SK-N-DZ (cell line): ENCODE data around the gene TUBB6.

ENCODE experiments used
- small RNA-seq, 2 experiments: library from RNA; depleted of rRNA; stranded (forward); fragments of <200 nt; gene quantifications; one replicate each; pipeline ENCODE3, GENCODE V24; 2014

Gene TUBB6

Small RNA genes within 50 kb of the gene (small RNA-seq; reads per million reads assigned to genes)
- 0 reads per million in 2 experiments for gene RNU6-170P
